Vagina (tissue), 2 donors: ENCODE data around the gene NNMT. TPM values are rescaled to one million over a fixed set of nuclear protein-coding genes. Genes with fewer than 3 reads are reported as not detected.

ENCODE experiments used
- DNase-seq, 2 donors: peaks; one replicate each; pipeline ENCODE4 v3.0.0-alpha.2; 2017; ENCODE audit errors: extremely low spot score in 2 of 2
- H3K27ac ChIP-seq: fragments of 200-600 bp; sonication (generic); one replicate; pipeline ENCODE4 v1.5.1; 2019
- H3K27me3 ChIP-seq: fragments of 200-600 bp; sonication (generic); one replicate; pipeline ENCODE4 v1.5.1; 2019
- H3K36me3 ChIP-seq, 2 donors: fragments of 200-600 bp; sonication (generic); one replicate each; pipeline ENCODE4 v1.5.1; 2017 to 2019
- H3K4me1 ChIP-seq: fragments of 200-600 bp; sonication (generic); one replicate; pipeline ENCODE4 v1.5.1; 2019
- H3K4me3 ChIP-seq, 2 donors: fragments of 200-600 bp; sonication (generic); 1 replicate in 1 of 2; 2 replicates in 1 of 2; pipeline ENCODE4 v1.5.1; 2016 to 2019
- H3K9me3 ChIP-seq: fragments of 200-600 bp; sonication (generic); one replicate; pipeline ENCODE4 v1.5.1; 2019
- CTCF ChIP-seq, 3 experiments: fragments of 450-650 bp in 2 of 3; fragments of 200-600 bp in 1 of 3; sonication (generic) in 1 of 3; IDR thresholded peaks; one replicate each; pipeline ENCODE4 v1.5.1; 2017 to 2019; ENCODE audit warnings: antibody characterized with exemption in 3 of 3, mild to moderate bottlenecking in 2 of 3, moderate library complexity in 2 of 3
- POLR2A ChIP-seq, 2 donors: fragments of 450-650 bp; IDR thresholded peaks; one replicate each; pipeline ENCODE4 v1.6.1; 2017; ENCODE audit warnings: antibody characterized with exemption in 2 of 2, mild to moderate bottlenecking in 2 of 2, moderate library complexity in 2 of 2
- POLR2AphosphoS5 ChIP-seq, 2 donors: sonication (generic); formaldehyde crosslinking; IDR thresholded peaks; one replicate each; pipeline ENCODE4 v1.9.0; 2017; ENCODE audit warnings: antibody characterized with exemption in 2 of 2, mild to moderate bottlenecking in 2 of 2, low read depth in 1 of 2; ENCODE audit not compliant: insufficient read depth in 1 of 2
- intact Hi-C: fragments of 100-400 bp; cut with DNase I; formaldehyde crosslinking; loops from one replicate; pipeline ENCODE4 v1.15.1; 2023
- total RNA-seq: library from RNA; depleted of rRNA; stranded (reverse); fragments of >200 nt; gene quantifications from one replicate; pipeline ENCODE4 v1.2.3, GENCODE V29; 2016

NNMT gene
- total RNA-seq, 1 donor from 2014 or later = 898 TPM

- DNase-seq = no peak
- no peak overlapping the region for H3K27ac ChIP-seq
- H3K36me3 ChIP-seq = no peaks in the 10 kb centered on the region
- intact Hi-C loops = no loop called here
- H3K27me3 ChIP-seq = no peaks in the 10 kb centered on the region
- no peaks in the 10 kb centered on the region for H3K4me1 ChIP-seq
- no peak for TF ChIP-seq POLR2AphosphoS5 (IDR thresholded peaks at IDR 0.05; ENCODE audit: insufficient read depth in 1 of 2, low read depth in 1 of 2)
- no peak for TF ChIP-seq POLR2A (IDR thresholded peaks at IDR 0.05)
- H3K9me3 ChIP-seq = no peaks in the 10 kb centered on the region
- H3K4me3 ChIP-seq = no peak overlapping the region
These were observed 63.1 kb downstream of the NNMT start for GRCh38 chr11:114359342-114359741.

- intact Hi-C loops = no loop called here
- no peaks in the 10 kb centered on the region for H3K36me3 ChIP-seq
- H3K4me3 ChIP-seq = no peak overlapping the region
- H3K27me3 ChIP-seq = no peaks in the 10 kb centered on the region
- no peaks in the 10 kb centered on the region for H3K9me3 ChIP-seq
- no peak for TF ChIP-seq POLR2A (IDR thresholded peaks at IDR 0.05)
- TF ChIP-seq POLR2AphosphoS5 (IDR thresholded peaks at IDR 0.05; ENCODE audit: insufficient read depth in 1 of 2, low read depth in 1 of 2) = no peak
- TF ChIP-seq CTCF (IDR thresholded peaks at IDR 0.05) = no peak
- no peak overlapping the region for H3K27ac ChIP-seq
- H3K4me1 ChIP-seq = no peaks in the 10 kb centered on the region
- DNase-seq = no peak
These were observed 66.1 kb downstream of the NNMT start for GRCh38 chr11:114362326-114362725.

GRCh38 chr11:114362958-114363357 is 66.8 kb downstream of the NNMT start:
- no peak overlapping the region for H3K4me3 ChIP-seq
- no peak for TF ChIP-seq CTCF (IDR thresholded peaks at IDR 0.05)
- no peak for TF ChIP-seq POLR2AphosphoS5 (IDR thresholded peaks at IDR 0.05; ENCODE audit: insufficient read depth in 1 of 2, low read depth in 1 of 2)
- no peak for TF ChIP-seq POLR2A (IDR thresholded peaks at IDR 0.05)
- no peaks in the 10 kb centered on the region for H3K4me1 ChIP-seq
- no peaks in the 10 kb centered on the region for H3K36me3 ChIP-seq
- no peak overlapping the region for H3K27ac ChIP-seq
- intact Hi-C loops = no loop called here
- DNase-seq = no peak
- H3K27me3 ChIP-seq = no peaks in the 10 kb centered on the region
- H3K9me3 ChIP-seq = no peaks in the 10 kb centered on the region

Other genes with a start within 250 kb of the NNMT start
- 243 TPM for gene ZBTB16, start 236.7 kb upstream of the NNMT start, total RNA-seq
- 2.7 TPM for gene C11orf71, start 104.1 kb downstream of the NNMT start, total RNA-seq
- 24.8 TPM for gene RBM7, start 104.3 kb downstream of the NNMT start, total RNA-seq
- gene REXO2, start 143.1 kb downstream of the NNMT start, total RNA-seq = 146 TPM